Esophagus squamous epithelium (tissue), 4 donors: ENCODE results near the gene NRXN3.

Experiments used
- POLR2A ChIP-seq, 4 donors: fragments of 450-650 bp; IDR thresholded peaks; one replicate each; pipeline ENCODE4 v1.6.1; 2017; ENCODE audit warnings: antibody characterized with exemption in 4 of 4, mild to moderate bottlenecking in 4 of 4, moderate library complexity in 3 of 4
- TF ChIP-seq, protein P1 (sequence below), 6 experiments: fragments of 450-650 bp in 4 of 6; fragments of 200-600 bp in 2 of 6; sonication (generic) in 2 of 6; IDR thresholded peaks; one replicate each; pipeline ENCODE4 v1.5.1; 2016 to 2019; ENCODE audit warnings: antibody characterized with exemption in 6 of 6, mild to moderate bottlenecking in 4 of 6, moderate library complexity in 4 of 6

DNA sequence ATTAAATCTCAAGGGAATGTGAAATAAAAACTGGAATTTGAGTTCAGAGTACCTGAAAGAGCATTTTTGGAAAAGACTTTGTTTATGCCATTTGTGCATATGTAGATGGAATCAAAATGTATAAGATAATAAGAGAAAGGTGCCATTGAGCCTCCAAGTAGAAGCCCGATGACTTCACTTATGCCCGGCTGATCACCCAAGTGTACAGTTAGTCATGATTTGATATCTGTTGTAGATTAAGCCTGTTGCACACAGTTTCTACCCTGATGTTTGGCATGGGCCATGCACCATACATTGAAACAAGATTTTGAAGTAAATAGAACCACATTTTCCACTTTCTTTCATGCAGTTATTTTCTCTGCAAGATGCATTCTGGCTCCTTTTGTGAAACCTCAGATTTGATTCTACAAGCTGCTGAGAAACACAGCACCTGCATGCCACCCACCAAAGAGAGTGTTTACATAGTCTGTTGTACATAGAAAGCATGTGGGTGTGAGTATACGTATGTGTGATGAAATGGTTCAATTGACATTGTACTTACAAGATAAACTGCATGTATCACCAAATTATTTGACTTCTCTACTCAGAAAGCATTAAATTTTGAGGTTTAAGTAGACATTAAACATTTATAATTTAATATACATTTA lies 1268.6 kb downstream of the NRXN3 start:
- TF ChIP-seq, protein P1, sequence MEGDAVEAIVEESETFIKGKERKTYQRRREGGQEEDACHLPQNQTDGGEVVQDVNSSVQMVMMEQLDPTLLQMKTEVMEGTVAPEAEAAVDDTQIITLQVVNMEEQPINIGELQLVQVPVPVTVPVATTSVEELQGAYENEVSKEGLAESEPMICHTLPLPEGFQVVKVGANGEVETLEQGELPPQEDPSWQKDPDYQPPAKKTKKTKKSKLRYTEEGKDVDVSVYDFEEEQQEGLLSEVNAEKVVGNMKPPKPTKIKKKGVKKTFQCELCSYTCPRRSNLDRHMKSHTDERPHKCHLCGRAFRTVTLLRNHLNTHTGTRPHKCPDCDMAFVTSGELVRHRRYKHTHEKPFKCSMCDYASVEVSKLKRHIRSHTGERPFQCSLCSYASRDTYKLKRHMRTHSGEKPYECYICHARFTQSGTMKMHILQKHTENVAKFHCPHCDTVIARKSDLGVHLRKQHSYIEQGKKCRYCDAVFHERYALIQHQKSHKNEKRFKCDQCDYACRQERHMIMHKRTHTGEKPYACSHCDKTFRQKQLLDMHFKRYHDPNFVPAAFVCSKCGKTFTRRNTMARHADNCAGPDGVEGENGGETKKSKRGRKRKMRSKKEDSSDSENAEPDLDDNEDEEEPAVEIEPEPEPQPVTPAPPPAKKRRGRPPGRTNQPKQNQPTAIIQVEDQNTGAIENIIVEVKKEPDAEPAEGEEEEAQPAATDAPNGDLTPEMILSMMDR (IDR thresholded peaks at IDR 0.05): no peak
- no peak for TF ChIP-seq POLR2A (IDR thresholded peaks at IDR 0.05)
